GM23338 (cell line): ENCODE measurements around the gene C11orf91. TPM values are rescaled to one million over a fixed set of nuclear protein-coding genes. Genes with fewer than 3 reads are reported as not detected.

Experiments used
- ATAC-seq: fragments of 200-7000 bp; cut with Tn5 transposase; 3 replicates; pipeline ENCODE4 v1.9.1; 2020
- DNase-seq: peaks from one replicate; pipeline ENCODE4 v3.0.0-alpha.2; 2015; ENCODE audit warnings: low spot score
- H2AFZ ChIP-seq: fragments of 200-600 bp; sonication (generic); 2 replicates; pipeline ENCODE4 v1.8.0; 2016; ENCODE audit warnings: antibody characterized with exemption, mild to moderate bottlenecking, moderate library complexity
- H3F3A ChIP-seq: fragments of 200-600 bp; sonication (generic); replicated peaks from 2 replicates; pipeline ENCODE4 v1.8.0; 2017; ENCODE audit warnings: antibody characterized with exemption, mixed run types, low read depth
- H3K27ac ChIP-seq: fragments of 200-600 bp; sonication (generic); 2 replicates; pipeline ENCODE4 v1.6.1; 2016; ENCODE audit warnings: low read depth
- H3K27me3 ChIP-seq: fragments of 200-600 bp; sonication (generic); 2 replicates; pipeline ENCODE4 v1.8.0; 2016; ENCODE audit warnings: mild to moderate bottlenecking, mixed run types, moderate library complexity; ENCODE audit not compliant: insufficient read depth
- H3K36me3 ChIP-seq: fragments of 200-600 bp; sonication (generic); 2 replicates; pipeline ENCODE4 v1.8.0; 2016; ENCODE audit warnings: mild to moderate bottlenecking; ENCODE audit not compliant: insufficient read depth
- H3K4me1 ChIP-seq: fragments of 200-600 bp; sonication (generic); 2 replicates; pipeline ENCODE4 v1.8.0; 2016; ENCODE audit warnings: mild to moderate bottlenecking, moderate library complexity; ENCODE audit not compliant: insufficient read depth
- H3K4me2 ChIP-seq: fragments of 200-600 bp; sonication (generic); 2 replicates; pipeline ENCODE4 v1.7.1; 2017; ENCODE audit warnings: mixed run types
- H3K4me3 ChIP-seq: fragments of 200-600 bp; sonication (generic); 2 replicates; pipeline ENCODE4 v1.6.1; 2016; ENCODE audit warnings: mixed run types
- H3K79me2 ChIP-seq: fragments of 200-600 bp; sonication (generic); replicated peaks from 2 replicates; pipeline ENCODE4 v1.8.0; 2017; ENCODE audit warnings: mild to moderate bottlenecking; ENCODE audit not compliant: insufficient read depth
- H3K9me2 ChIP-seq: fragments of 200-600 bp; sonication (generic); 2 replicates; pipeline ENCODE4 v1.8.0; 2017; ENCODE audit not compliant: insufficient read depth
- H4K20me1 ChIP-seq: fragments of 200-600 bp; sonication (generic); replicated peaks from 2 replicates; pipeline ENCODE4 v1.8.0; 2017; ENCODE audit warnings: mild to moderate bottlenecking; ENCODE audit not compliant: insufficient read depth
- H3K27ac Mint-ChIP-seq: 2 replicates; pipeline ENCODE4 v1.8.0; 2020; ENCODE audit warnings: inconsistent platforms, mild to moderate bottlenecking, moderate library complexity, mixed read lengths
- H3K27me3 Mint-ChIP-seq: 3 replicates; pipeline ENCODE4 v1.8.0; 2022; ENCODE audit warnings: low read depth, mild to moderate bottlenecking, moderate library complexity, mixed read lengths, inconsistent platforms; ENCODE audit not compliant: insufficient read depth, poor library complexity
- H3K36me3 Mint-ChIP-seq: 3 replicates; pipeline ENCODE4 v1.8.0; 2021; ENCODE audit warnings: low read depth, mild to moderate bottlenecking, inconsistent platforms, moderate library complexity, mixed read lengths
- H3K4me1 Mint-ChIP-seq: 3 replicates; pipeline ENCODE4 v1.8.0; 2020; ENCODE audit warnings: mild to moderate bottlenecking, inconsistent platforms, mixed read lengths
- H3K4me3 Mint-ChIP-seq: 3 replicates; pipeline ENCODE4 v1.8.0; 2021; ENCODE audit warnings: moderate library complexity, mild to moderate bottlenecking, inconsistent platforms, mixed read lengths
- H3K9me3 Mint-ChIP-seq: 3 replicates; pipeline ENCODE4 v1.8.0; 2020; ENCODE audit warnings: moderate library complexity, mild to moderate bottlenecking, inconsistent platforms, mixed read lengths
- CREB1 ChIP-seq: fragments of 250-450 bp; sonication (Bioruptor Pico); IDR thresholded peaks from 2 replicates; pipeline ENCODE4 v1.5.0; 2020; ENCODE audit warnings: low read depth, mild to moderate bottlenecking, moderate library complexity
- CTCF ChIP-seq, 2 experiments: fragments of 200-600 bp in 1 of 2; sonication (generic) in 1 of 2; conservative IDR thresholded peaks; 2 replicates each; pipeline versions ENCODE4 v1.5.1 to v1.6.1; 2016 to 2017; ENCODE audit warnings: antibody characterized with exemption in 2 of 2, low read depth in 2 of 2, mild to moderate bottlenecking in 2 of 2, moderate library complexity in 1 of 2
- EZH2 ChIP-seq: fragments of 200-600 bp; sonication (generic); IDR thresholded peaks from one replicate; pipeline ENCODE4 v1.8.0; 2017; ENCODE audit warnings: antibody characterized with exemption, mild to moderate bottlenecking, low read depth; ENCODE audit not compliant: unreplicated experiment
- NANOG ChIP-seq: IDR thresholded peaks from 2 replicates; pipeline ENCODE4 v1.6.1; 2016; ENCODE audit warnings: antibody characterized with exemption, borderline replicate concordance
- POLR2AphosphoS5 ChIP-seq: IDR thresholded peaks from 2 replicates; pipeline ENCODE4 v1.6.1; 2016; ENCODE audit warnings: antibody characterized with exemption, low read depth
- REST ChIP-seq: IDR thresholded peaks from one replicate; pipeline ENCODE4 v1.6.1; 2018; ENCODE audit warnings: antibody characterized with exemption; ENCODE audit not compliant: unreplicated experiment
- STAT1 ChIP-seq: IDR thresholded peaks from one replicate; pipeline ENCODE4 v1.6.1; 2016; ENCODE audit warnings: antibody characterized with exemption; ENCODE audit not compliant: unreplicated experiment
- ZNF114 ChIP-seq: fragments of 250-450 bp; sonication (Bioruptor Pico); IDR thresholded peaks from 2 replicates; pipeline ENCODE4 v1.5.0; 2020; ENCODE audit warnings: mild to moderate bottlenecking, moderate library complexity
- ZNF331 ChIP-seq: fragments of 250-450 bp; sonication (Bioruptor Pico); IDR thresholded peaks from 2 replicates; pipeline ENCODE4 v1.5.0; 2020; ENCODE audit warnings: low read depth, mild to moderate bottlenecking, moderate library complexity
- polyA plus RNA-seq: library from polyadenylated mRNA; unstranded; fragments of >200 nt; fragmentation: Nextera tagmentation; extraction: Ambion mirVana; gene quantifications from 2 replicates; pipeline ENCODE4 v1.2.1, GENCODE V29; 2016
- total RNA-seq: library from RNA; depleted of rRNA; stranded (reverse); fragments of >200 nt; shearing (Covaris generic); gene quantifications from 2 replicates; pipeline ENCODE4 v1.2.3, GENCODE V29; 2014

C11orf91 gene
- total and polyA plus RNA-seq, 2 experiments from 2014 or later: not detected

- TF ChIP-seq REST (no peak), NANOG (no peak), EZH2 (no peak), ZNF331 (no peak), STAT1 (no peak), ZNF114 (no peak), CREB1 (CRISPR knock-in tag) (no peak)
Observed at GRCh38 chr11:33723238-33723881, 22.7 kb upstream of the C11orf91 start (continued).

GRCh38 chr11:33722590-33723234 is 22.1 kb upstream of the C11orf91 start:
- H3K4me1 Mint-ChIP-seq: peaks cover 15% of the 10 kb centered on the region; the same call in 2 of the 3 replicates
- peaks cover 11% of the 10 kb centered on the region; the same call in 2 of the 3 replicates for H3K36me3 Mint-ChIP-seq
- H3K9me3 Mint-ChIP-seq: no peaks in the 10 kb centered on the region
- H2AFZ ChIP-seq: no peak overlapping the region
- H3F3A ChIP-seq: no peaks in the 10 kb centered on the region
- no peak overlapping the region for H3K27ac Mint-ChIP-seq
- no peak overlapping the region for H3K4me3 Mint-ChIP-seq
- ATAC-seq: no peak
- H3K27ac ChIP-seq: no peak overlapping the region
- no peaks in the 10 kb centered on the region; the same call in 1 of the 2 replicates for H3K4me1 ChIP-seq
- peaks cover 4% of the 10 kb centered on the region; the same call in 1 of the 2 replicates for H4K20me1 ChIP-seq
- H3K4me3 ChIP-seq: no peak overlapping the region
- H3K9me2 ChIP-seq: no peaks in the 10 kb centered on the region; the same call in 1 of the 2 replicates
- H3K79me2 ChIP-seq: peaks cover 45% of the 10 kb centered on the region
- peaks cover 6% of the 10 kb centered on the region for H3K27me3 Mint-ChIP-seq
- H3K27me3 ChIP-seq: no peaks in the 10 kb centered on the region
- 0 out of 2 replicates have a peak, but pooled peaks cover 5% of the 10 kb centered on the region for H3K36me3 ChIP-seq
- no peak for DNase-seq
- no peak overlapping the region for H3K4me2 ChIP-seq
- TF ChIP-seq EZH2 (no peak), REST (no peak), ZNF114 (no peak), ZNF331 (no peak), CTCF (conservative IDR thresholded peaks at IDR 0.05; ENCODE audit: low read depth in 2 of 2) (no peak), NANOG (no peak), CREB1 (CRISPR knock-in tag) (no peak), POLR2AphosphoS5 (no peak)
